Calu3 (cell line): ENCODE measurements around the gene TPCN2. TPM values are rescaled to one million over a fixed set of nuclear protein-coding genes. Genes with fewer than 3 reads are reported as not detected.

Experiments used
- BruUV-seq: library from RNA; stranded (reverse); fragments of 400-500 nt; replicated peaks from 2 replicates; lab custom pipeline; 2021; lab: Mats Ljungman, UMichigan
- CTCF ChIA-PET: fragments of 300-600 bp; sonication (Branson Sonifier 250); formaldehyde crosslinking; loops from one replicate; lab custom pipeline; 2022; ENCODE audit warnings: antibody characterized with exemption; lab: Charles Lee
- DNase-seq: peaks from one replicate; pipeline ENCODE4 v3.0.0; 2022
- H3K27ac Mint-ChIP-seq: one replicate; pipeline ENCODE4 v1.8.0; 2022; ENCODE audit warnings: mixed read lengths; ENCODE audit not compliant: unreplicated experiment
- H3K27me3 Mint-ChIP-seq: one replicate; pipeline ENCODE4 v1.8.0; 2022; ENCODE audit warnings: mixed read lengths; ENCODE audit not compliant: unreplicated experiment
- H3K36me3 Mint-ChIP-seq: one replicate; pipeline ENCODE4 v1.8.0; 2022; ENCODE audit warnings: mild to moderate bottlenecking, moderate library complexity, mixed read lengths; ENCODE audit not compliant: insufficient read depth, unreplicated experiment
- H3K4me1 Mint-ChIP-seq: one replicate; pipeline ENCODE4 v1.8.0; 2022; ENCODE audit warnings: mild to moderate bottlenecking, low read depth, mixed read lengths; ENCODE audit not compliant: unreplicated experiment
- H3K4me3 Mint-ChIP-seq: one replicate; pipeline ENCODE4 v1.8.0; 2022; ENCODE audit warnings: mild to moderate bottlenecking, low read depth, moderate library complexity, mixed read lengths; ENCODE audit not compliant: unreplicated experiment
- H3K9me3 Mint-ChIP-seq: one replicate; pipeline ENCODE4 v1.8.0; 2022; ENCODE audit warnings: low read depth, mixed read lengths; ENCODE audit not compliant: unreplicated experiment
- intact Hi-C: fragments of 100-400 bp; cut with micrococcal nuclease; formaldehyde crosslinking; loops from one replicate; pipeline ENCODE4 v1.10.0; 2022; ENCODE audit not compliant: unreplicated experiment
- total RNA-seq: library from RNA; stranded (reverse); gene quantifications from 2 replicates; pipeline ENCODE4 v1.2.3, GENCODE V29; 2022
- TF ChIP-seq, protein P1 (sequence below): fragments of 200-600 bp; IDR thresholded peaks from one replicate; pipeline ENCODE4 v1.8.0; 2022; ENCODE audit warnings: antibody characterized with exemption; ENCODE audit not compliant: unreplicated experiment

The TPCN2 gene
- total RNA-seq, 1 experiment from 2014 or later = 21.9 TPM

- DNase-seq = no peak
- BruUV-seq = no TSS peak
- no peaks in the 10 kb centered on the region for H3K9me3 Mint-ChIP-seq
- no peaks in the 10 kb centered on the region for H3K27me3 Mint-ChIP-seq
- TF ChIP-seq, protein P1, sequence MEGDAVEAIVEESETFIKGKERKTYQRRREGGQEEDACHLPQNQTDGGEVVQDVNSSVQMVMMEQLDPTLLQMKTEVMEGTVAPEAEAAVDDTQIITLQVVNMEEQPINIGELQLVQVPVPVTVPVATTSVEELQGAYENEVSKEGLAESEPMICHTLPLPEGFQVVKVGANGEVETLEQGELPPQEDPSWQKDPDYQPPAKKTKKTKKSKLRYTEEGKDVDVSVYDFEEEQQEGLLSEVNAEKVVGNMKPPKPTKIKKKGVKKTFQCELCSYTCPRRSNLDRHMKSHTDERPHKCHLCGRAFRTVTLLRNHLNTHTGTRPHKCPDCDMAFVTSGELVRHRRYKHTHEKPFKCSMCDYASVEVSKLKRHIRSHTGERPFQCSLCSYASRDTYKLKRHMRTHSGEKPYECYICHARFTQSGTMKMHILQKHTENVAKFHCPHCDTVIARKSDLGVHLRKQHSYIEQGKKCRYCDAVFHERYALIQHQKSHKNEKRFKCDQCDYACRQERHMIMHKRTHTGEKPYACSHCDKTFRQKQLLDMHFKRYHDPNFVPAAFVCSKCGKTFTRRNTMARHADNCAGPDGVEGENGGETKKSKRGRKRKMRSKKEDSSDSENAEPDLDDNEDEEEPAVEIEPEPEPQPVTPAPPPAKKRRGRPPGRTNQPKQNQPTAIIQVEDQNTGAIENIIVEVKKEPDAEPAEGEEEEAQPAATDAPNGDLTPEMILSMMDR = no peak
- peaks cover 27% of the 10 kb centered on the region for H3K36me3 Mint-ChIP-seq
- no peak overlapping the region for H3K4me3 Mint-ChIP-seq
- CTCF ChIA-PET = no interaction called here
- peaks cover 5% of the 10 kb centered on the region for H3K4me1 Mint-ChIP-seq
- intact Hi-C loops = no loop called here
- no peak overlapping the region for H3K27ac Mint-ChIP-seq
Observed at GRCh38 chr11:69083531-69084247, 35.0 kb downstream of the TPCN2 start.

DNA sequence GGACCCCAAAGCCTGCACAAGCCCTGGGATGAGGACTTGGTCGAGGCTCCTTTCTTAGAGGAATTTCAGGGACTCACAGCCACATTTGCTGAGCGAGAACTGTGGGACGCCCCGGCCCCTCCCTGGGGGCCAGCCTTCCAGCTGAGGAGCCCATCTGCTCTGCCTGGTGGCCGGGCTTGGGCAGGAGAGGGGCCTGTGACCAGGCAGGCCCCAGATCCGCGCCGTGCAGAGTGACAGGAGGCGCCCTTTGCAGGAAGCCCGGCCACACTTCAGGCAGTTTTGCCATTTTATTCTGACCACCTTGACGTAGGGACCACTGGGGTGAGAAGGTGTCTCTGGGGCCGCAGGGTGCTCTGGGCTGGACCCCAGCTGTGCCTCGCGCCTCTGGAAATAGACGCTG, 35.6 kb downstream of the TPCN2 start:
- H3K4me1 Mint-ChIP-seq = peaks cover 10% of the 10 kb centered on the region
- peaks cover 27% of the 10 kb centered on the region for H3K36me3 Mint-ChIP-seq
- no TSS peak for BruUV-seq
- no peaks in the 10 kb centered on the region for H3K27me3 Mint-ChIP-seq
- CTCF ChIA-PET = no interaction called here
- TF ChIP-seq, protein P1 = no peak
- H3K9me3 Mint-ChIP-seq = no peaks in the 10 kb centered on the region
- DNase-seq = no peak
- H3K27ac Mint-ChIP-seq = no peak overlapping the region
- no peak overlapping the region for H3K4me3 Mint-ChIP-seq
- intact Hi-C loops = no loop called here

DNA sequence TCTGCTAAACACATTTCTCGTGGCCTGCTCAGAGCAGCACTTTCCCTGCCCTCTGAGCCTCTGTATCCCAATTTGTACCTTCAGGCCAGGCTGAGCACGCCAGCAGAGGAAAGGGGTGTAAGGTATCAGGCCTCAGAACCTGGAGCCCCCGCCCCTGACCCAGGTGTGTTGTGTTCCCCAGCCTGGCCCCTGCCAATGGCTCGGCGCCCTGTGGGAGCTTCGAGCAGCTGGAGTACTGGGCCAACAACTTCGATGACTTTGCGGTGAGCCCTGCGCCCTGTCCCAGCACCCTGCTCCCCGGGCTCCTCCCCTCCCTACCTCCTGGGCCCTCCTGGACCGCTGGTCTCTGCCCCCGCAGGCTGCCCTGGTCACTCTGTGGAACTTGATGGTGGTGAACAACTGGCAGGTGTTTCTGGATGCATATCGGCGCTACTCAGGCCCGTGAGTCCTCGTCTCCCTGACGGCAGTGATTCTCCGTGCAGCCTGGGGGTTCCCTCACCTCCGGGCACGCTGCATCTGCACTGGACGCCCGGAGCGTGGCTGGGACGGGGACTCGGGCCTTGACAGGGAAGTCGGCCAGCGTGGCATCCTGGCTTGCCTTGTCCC, 36.9 kb downstream of the TPCN2 start:
- Mint-ChIP-seq H3K27me3 (no peaks in the 10 kb centered on the region), H3K27ac (no peak overlapping the region), H3K36me3 (peaks cover 25% of the 10 kb centered on the region), H3K4me1 (peaks cover 10% of the 10 kb centered on the region), H3K4me3 (no peak overlapping the region), H3K9me3 (no peaks in the 10 kb centered on the region)
- TF ChIP-seq, protein P1 = no peak
- CTCF ChIA-PET = no interaction called here
- DNase-seq = no peak
- intact Hi-C loops = loop anchor here (5.0 kb wide), 1 partner anchor 453 kb away; no protein-coding TSS in a partner anchor
- BruUV-seq = no TSS peak

DNA sequence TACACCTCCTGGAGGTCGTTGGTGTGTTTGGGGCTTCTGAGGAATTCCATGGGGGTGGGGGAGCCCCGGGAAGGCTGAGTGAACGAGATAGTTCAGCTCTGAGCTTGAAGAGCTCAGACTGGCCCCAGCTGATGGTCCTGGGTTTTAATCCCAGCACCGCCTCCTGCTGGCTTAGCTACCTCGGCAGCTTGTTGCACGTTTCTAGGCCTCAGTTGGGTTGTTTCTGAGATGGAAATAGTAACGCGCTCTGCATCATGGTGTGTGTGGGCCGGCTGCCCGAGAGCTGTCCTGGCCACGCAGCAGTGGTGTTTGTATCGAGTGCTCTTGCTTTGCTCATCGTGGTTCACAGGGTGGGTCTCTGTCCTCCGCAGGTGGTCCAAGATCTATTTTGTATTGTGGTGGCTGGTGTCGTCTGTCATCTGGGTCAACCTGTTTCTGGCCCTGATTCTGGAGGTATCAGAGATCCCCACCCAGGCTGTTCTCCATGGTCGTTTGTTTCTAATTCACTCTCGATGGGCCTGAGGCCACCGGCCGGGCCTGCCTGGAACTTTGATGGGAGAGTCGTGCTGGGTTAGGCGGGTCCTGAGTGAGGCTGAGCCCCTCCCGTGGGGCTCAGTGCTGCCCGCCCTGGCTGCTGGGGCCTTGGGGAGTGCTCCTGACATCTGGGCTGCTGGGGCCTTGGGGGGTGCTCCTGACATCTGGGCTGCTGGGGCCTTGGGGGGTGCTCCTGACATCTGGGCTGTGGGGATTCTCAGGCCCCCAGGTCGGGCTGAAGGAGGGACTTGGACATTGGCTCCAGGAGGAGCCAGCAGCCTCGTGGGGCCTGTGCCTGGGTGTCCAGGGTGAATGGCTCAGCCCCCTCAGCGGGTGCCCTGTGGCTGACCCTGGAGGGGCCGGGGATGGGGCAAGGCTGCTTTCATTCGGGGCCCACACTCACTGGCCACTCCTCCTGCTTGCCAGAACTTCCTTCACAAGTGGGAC, 37.7 kb downstream of the TPCN2 start:
- Mint-ChIP-seq H3K27me3 (no peaks in the 10 kb centered on the region), H3K4me3 (no peak overlapping the region), H3K4me1 (peaks cover 10% of the 10 kb centered on the region), H3K36me3 (peaks cover 22% of the 10 kb centered on the region), H3K9me3 (no peaks in the 10 kb centered on the region), H3K27ac (no peak overlapping the region)
- intact Hi-C loops = loop anchor here (5.0 kb wide), 1 partner anchor 454 kb away; no protein-coding TSS in a partner anchor
- TF ChIP-seq, protein P1 = no peak
- no peak for DNase-seq
- no TSS peak for BruUV-seq
- CTCF ChIA-PET = no interaction called here
